HCT116 (cell line): ENCODE data around the gene SPTLC3. TPM values are rescaled to one million over a fixed set of nuclear protein-coding genes. Genes with fewer than 3 reads are reported as not detected.

Source experiments
- ATAC-seq: fragments of 200-7000 bp; cut with Tn5 transposase; 2 replicates; pipeline ENCODE4 v1.9.1; 2020; ENCODE audit warnings: mild to moderate bottlenecking, moderate library complexity
- BruUV-seq: library from RNA; stranded (reverse); fragments of 400-500 nt; replicated peaks from 2 replicates; lab custom pipeline; 2021; lab: Mats Ljungman, UMichigan
- CTCF ChIA-PET: fragments of 300-600 bp; sonication (Branson Sonifier 250); formaldehyde crosslinking; loops from one replicate; lab custom pipeline; 2021; ENCODE audit warnings: antibody characterized with exemption; lab: Charles Lee
- POLR2A ChIA-PET: fragments of 300-600, 350-600 bp; sonication (Branson Sonifier 250); formaldehyde crosslinking; loops from one replicate; lab custom pipeline; 2021; ENCODE audit warnings: antibody characterized with exemption; lab: Charles Lee
- RAD21 ChIA-PET, 2 experiments: fragments of 300-600 bp; sonication (Branson Sonifier 250); formaldehyde crosslinking; loops; one replicate each; lab custom pipeline; 2023; ENCODE audit warnings: low total read pairs in 2 of 2; ENCODE audit not compliant: uncharacterized antibody in 2 of 2, unreplicated experiment in 2 of 2, low non-redundant PET in 1 of 2; lab: Charles Lee
- DNase-seq: peaks from one replicate; pipeline ENCODE4 v3.0.0-alpha.2; 2010; ENCODE audit warnings: low read depth, low spot score
- H2AFZ ChIP-seq: fragments of 200-600 bp; shearing (Covaris generic), sonication (generic); 2 replicates; pipeline ENCODE4 v1.6.1; 2017; ENCODE audit warnings: low read depth, mixed run types, mixed read lengths, antibody characterized with exemption, low read length; ENCODE audit not compliant: poor library complexity, severe bottlenecking
- H3K27ac ChIP-seq: 2 replicates; pipeline ENCODE4 v1.5.1; 2012; ENCODE audit warnings: low read depth, low read length
- H3K27me3 ChIP-seq: fragments of 200-600 bp; sonication (generic); 2 replicates; pipeline ENCODE4 v1.6.1; 2016; ENCODE audit warnings: mixed run types, low read length, mixed read lengths; ENCODE audit not compliant: insufficient read depth
- H3K36me3 ChIP-seq, 2 experiments: fragments of 200-500 bp in 1 of 2; fragments of 200-600 bp in 1 of 2; sonication (Bioruptor generic) in 1 of 2; sonication (generic) in 1 of 2; 2 replicates each; pipeline versions ENCODE4 v1.5.1 to v1.6.1; 2014 to 2016; ENCODE audit warnings: low read length in 2 of 2, inconsistent platforms in 1 of 2, mixed read lengths in 1 of 2, mixed run types in 1 of 2; ENCODE audit not compliant: insufficient read depth in 2 of 2, control insufficient read depth in 1 of 2
- H3K4me1 ChIP-seq, 2 experiments: fragments of 200-600 bp in 1 of 2; sonication (generic) in 1 of 2; 2 replicates each; pipeline versions ENCODE4 v1.5.1 to v1.6.1; 2012 to 2017; ENCODE audit warnings: low read length in 2 of 2, inconsistent platforms in 1 of 2, mild to moderate bottlenecking in 1 of 2, mixed read lengths in 1 of 2, mixed run types in 1 of 2, moderate library complexity in 1 of 2; ENCODE audit not compliant: insufficient read depth in 2 of 2, control insufficient read depth in 1 of 2
- H3K4me2 ChIP-seq: fragments of 200-600 bp; sonication (generic); 2 replicates; pipeline ENCODE4 v1.6.1; 2017; ENCODE audit warnings: mixed run types, low read length, mixed read lengths
- H3K4me3 ChIP-seq, 2 experiments: fragments of 200-600 bp in 1 of 2; sonication (generic) in 1 of 2; replicated peaks in 1 of 2; 2 replicates each; pipeline ENCODE4 v1.5.1; 2011 to 2016; ENCODE audit warnings: low read length in 2 of 2, control low read depth in 1 of 2, low read depth in 1 of 2, mild to moderate bottlenecking in 1 of 2, mixed read lengths in 1 of 2, mixed run types in 1 of 2
- H3K79me2 ChIP-seq: fragments of 200-600 bp; sonication (generic); 2 replicates; pipeline ENCODE4 v1.6.1; 2017; ENCODE audit warnings: mild to moderate bottlenecking, mixed run types, low read length, moderate library complexity, mixed read lengths; ENCODE audit not compliant: insufficient read depth
- H3K9ac ChIP-seq: fragments of 200-600 bp; sonication (generic); 2 replicates; pipeline ENCODE4 v1.6.1; 2016; ENCODE audit warnings: low read length, mixed read lengths
- H3K9me2 ChIP-seq: fragments of 200-600 bp; sonication (generic), shearing (Covaris generic); 2 replicates; pipeline ENCODE4 v1.6.1; 2017; ENCODE audit warnings: mixed run types, mild to moderate bottlenecking, moderate library complexity; ENCODE audit not compliant: insufficient read depth
- H3K9me3 ChIP-seq, 2 experiments: fragments of 200-500 bp in 1 of 2; fragments of 200-600 bp in 1 of 2; sonication (Bioruptor generic) in 1 of 2; sonication (generic) in 1 of 2; 2 replicates each; pipeline ENCODE4 v1.6.1; 2014 to 2017; ENCODE audit warnings: low read length in 2 of 2, mixed read lengths in 2 of 2, inconsistent platforms in 1 of 2, low read depth in 1 of 2, mild to moderate bottlenecking in 1 of 2, mixed run types in 1 of 2, moderate library complexity in 1 of 2; ENCODE audit not compliant: control insufficient read depth in 1 of 2, insufficient read depth in 1 of 2
- H4K20me1 ChIP-seq: fragments of 200-600 bp; sonication (generic), shearing (Covaris generic); 2 replicates; pipeline ENCODE4 v1.6.1; 2017; ENCODE audit warnings: mixed run types, mild to moderate bottlenecking, moderate library complexity; ENCODE audit not compliant: insufficient read depth
- CEBPB ChIP-seq: IDR thresholded peaks from 2 replicates; pipeline ENCODE4 v1.6.1; 2012; ENCODE audit warnings: low read depth
- CTCF ChIP-seq, 3 experiments: fragments of 200-600 bp in 1 of 3; sonication (generic) in 1 of 3; IDR thresholded peaks in 2 of 3; conservative IDR thresholded peaks in 1 of 3; 2 replicates each; pipeline ENCODE4 v1.5.1; 2012 to 2017; ENCODE audit warnings: low read depth in 2 of 3, low read length in 2 of 3, antibody characterized with exemption in 1 of 3, borderline replicate concordance in 1 of 3, control low read depth in 1 of 3, mild to moderate bottlenecking in 1 of 3, mixed read lengths in 1 of 3, mixed run types in 1 of 3, moderate library complexity in 1 of 3; ENCODE audit not compliant: insufficient read depth in 1 of 3
- EGR1 ChIP-seq: IDR thresholded peaks from 2 replicates; pipeline ENCODE4 v1.6.1; 2012; ENCODE audit warnings: low read depth
- EZH2 ChIP-seq: fragments of 200-600 bp; sonication (generic); IDR thresholded peaks from 2 replicates; pipeline ENCODE4 v1.6.1; 2017; ENCODE audit warnings: antibody characterized with exemption, mixed run types
- FOSL1 ChIP-seq: IDR thresholded peaks from 2 replicates; pipeline ENCODE4 v1.6.1; 2012; ENCODE audit warnings: low read depth
- POLR2A ChIP-seq: IDR thresholded peaks from 2 replicates; pipeline ENCODE4 v1.7.0; 2011; ENCODE audit warnings: borderline replicate concordance; ENCODE audit not compliant: insufficient read depth, insufficient read length; ENCODE audit errors: extremely low read depth
- REST ChIP-seq: IDR thresholded peaks from 2 replicates; pipeline ENCODE4 v1.6.1; 2012; ENCODE audit warnings: low read depth
- ZFX ChIP-seq: fragments of 450-650 bp; IDR thresholded peaks from 2 replicates; pipeline ENCODE4 v1.6.1; 2017
- ZNF274 ChIP-seq: fragments of 200-500 bp; sonication (Bioruptor generic); IDR thresholded peaks from 2 replicates; pipeline ENCODE4 v1.6.1; 2014; ENCODE audit warnings: mild to moderate bottlenecking, low read depth, low read length, inconsistent platforms
- intact Hi-C: fragments of 100-400 bp; cut with micrococcal nuclease; formaldehyde crosslinking; loops from 2 replicates; pipeline ENCODE4 v1.10.0; 2022
- total RNA-seq: library from RNA; stranded (reverse); gene quantifications from one replicate; pipeline ENCODE4 v1.2.1, GENCODE V29; 2021; ENCODE audit not compliant: unreplicated experiment
- TF ChIP-seq, protein P1 (sequence below): IDR thresholded peaks from 2 replicates; pipeline ENCODE4 v1.6.1; 2012

The SPTLC3 gene
- total RNA-seq, 1 experiment from 2014 or later: not detected

DNA sequence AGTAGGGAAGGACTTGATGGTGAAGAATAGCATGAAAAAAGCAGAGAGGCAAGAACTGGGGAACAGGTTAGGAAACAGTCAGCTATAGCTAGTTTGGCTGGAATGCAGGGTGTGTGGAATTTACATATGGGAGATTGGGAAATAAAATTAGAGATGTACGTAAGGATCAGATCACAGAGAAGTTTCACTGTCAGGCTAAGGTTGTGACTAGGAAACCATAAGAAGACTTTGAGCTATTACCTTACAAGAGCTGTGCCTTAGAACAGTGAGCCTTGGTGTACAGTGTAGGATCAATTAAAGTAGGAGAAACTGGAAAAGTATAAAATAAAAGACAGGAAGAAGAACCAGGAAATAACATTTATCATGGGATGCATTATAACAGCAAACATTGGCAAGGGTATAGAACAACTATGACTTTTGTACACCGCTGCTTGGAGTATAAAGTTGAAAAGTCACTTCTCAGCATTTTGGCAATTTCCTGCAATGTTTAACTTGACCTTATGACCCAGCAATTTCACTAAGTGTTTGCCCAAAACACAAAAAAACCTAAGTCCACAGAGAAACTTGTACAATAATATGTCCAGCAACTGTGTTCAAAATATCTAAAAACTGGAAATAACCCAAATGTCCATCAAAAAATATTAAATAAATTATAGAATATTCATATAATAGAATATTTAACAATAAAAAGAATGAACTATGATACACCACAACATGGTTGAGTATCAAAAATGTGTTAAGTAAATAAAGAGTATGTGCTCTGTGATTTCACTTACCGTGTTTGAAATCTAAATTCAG is 31.2 kb upstream of the SPTLC3 start:
- H3K27ac ChIP-seq: no peak overlapping the region
- no peaks in the 10 kb centered on the region for H3K36me3 ChIP-seq
- no peaks in the 10 kb centered on the region for H3K27me3 ChIP-seq
- intact Hi-C loops: no loop called here
- RAD21 ChIA-PET: no interaction called here
- H3K9me3 ChIP-seq: no peaks in the 10 kb centered on the region
- H3K4me3 ChIP-seq: no peak overlapping the region
- no peak for DNase-seq
- no peaks in the 10 kb centered on the region for H3K4me1 ChIP-seq
- BruUV-seq: no TSS peak
- H3K9ac ChIP-seq: no peak overlapping the region
- no peak overlapping the region for H3K4me2 ChIP-seq
- CTCF ChIA-PET: no interaction called here
- no peaks in the 10 kb centered on the region for H3K9me2 ChIP-seq
- no peaks in the 10 kb centered on the region for H4K20me1 ChIP-seq
- no peak for ATAC-seq
- TF ChIP-seq POLR2A (no peak), FOSL1 (no peak), CTCF (IDR thresholded peaks at IDR 0.05 in 2 of 3, conservative IDR thresholded peaks at IDR 0.05 in 1 of 3; ENCODE audit: borderline replicate concordance in 1 of 3, insufficient read depth in 1 of 3, low read depth in 2 of 3, low read length in 2 of 3) (no peak), ZFX (no peak), CEBPB (no peak), EGR1 (no peak), EZH2 (no peak), ZNF274 (no peak), REST (no peak)
- TF ChIP-seq, protein P1, sequence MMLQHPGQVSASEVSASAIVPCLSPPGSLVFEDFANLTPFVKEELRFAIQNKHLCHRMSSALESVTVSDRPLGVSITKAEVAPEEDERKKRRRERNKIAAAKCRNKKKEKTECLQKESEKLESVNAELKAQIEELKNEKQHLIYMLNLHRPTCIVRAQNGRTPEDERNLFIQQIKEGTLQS: no peak
- POLR2A ChIA-PET: no interaction called here
- H2AFZ ChIP-seq: no peak overlapping the region
- H3K79me2 ChIP-seq: no peaks in the 10 kb centered on the region
